ENCODE results near the gene CCDC154. TPM values are rescaled to one million over a fixed set of nuclear protein-coding genes. Genes with fewer than 3 reads are reported as not detected.

The CCDC154 gene
- total and polyA plus RNA-seq, 10 of the 15 experiments (the other 5 are each of a cell fraction or from before 2014, with no cell fraction given): 0.06 to 0.26 (median 0.25) TPM; not detected in 7

- H3K79me2 ChIP-seq (ENCODE audit: control insufficient read depth, insufficient read depth, low read length): peaks cover 1% of the 10 kb centered on the region; the same call in 1 of the 2 replicates
- SMC1A ChIA-PET (ENCODE audit: uncharacterized antibody, unreplicated experiment): no interaction called here
- H3K4me3 ChIP-seq: no peak overlapping the region
- no peak overlapping the region for H3K27ac ChIP-seq (ENCODE audit: control insufficient read depth, insufficient read depth)
- no peak overlapping the region for H3K9ac ChIP-seq (ENCODE audit: control insufficient read depth, insufficient read depth, low read length)
- TF ChIP-seq POLR2A (IDR thresholded peaks at IDR 0.05; ENCODE audit: low read depth, low read length): peak; percentile 37; the same call in 1 of the 2 replicates
- TF ChIP-seq TBL1XR1 (IDR thresholded peaks at IDR 0.05; ENCODE audit: low read depth, low read length): no peak
- no peak for TF ChIP-seq ZNF687 (IDR thresholded peaks at IDR 0.05)
- TF ChIP-seq NKRF (conservative IDR thresholded peaks at IDR 0.05): no peak
- no peak for TF ChIP-seq GATAD2B (conservative IDR thresholded peaks at IDR 0.05; ENCODE audit: low read depth)
- no peak overlapping the region for H3K4me2 ChIP-seq (ENCODE audit: control insufficient read depth, insufficient read depth)
- 92% methylated on average over 22 of the region's 22 CpGs for WGBS (ENCODE audit: insufficient coverage, insufficient replicate concordance, low lambda C conversion rate, missing lambda C conversion rate)
- H4K20me1 ChIP-seq (ENCODE audit: control insufficient read depth, insufficient read depth): 0 out of 2 replicates have a peak, but pooled peaks cover 2% of the 10 kb centered on the region
- intact Hi-C loops (cut with micrococcal nuclease; ENCODE audit: unreplicated experiment): no loop called here
- no peak for ATAC-seq
- DNase-seq (ENCODE audit: low read depth, low spot score): no peak
- no peaks in the 10 kb centered on the region; a peak in 2 of 4 replicates for H3K36me3 ChIP-seq (ENCODE audit: control insufficient read depth in 2 of 2, insufficient read depth in 2 of 2, low read length in 1 of 2)
- no peaks in the 10 kb centered on the region for H3K27me3 ChIP-seq (replicated peaks in 1 of 2; ENCODE audit: control insufficient read depth in 2 of 2, insufficient read depth in 2 of 2, low read length in 1 of 2)
- H3K4me1 ChIP-seq (ENCODE audit: control insufficient read depth, insufficient read depth, low read length): no peaks in the 10 kb centered on the region; the same call in 1 of the 2 replicates
- RAD21 ChIA-PET (ENCODE audit: unreplicated experiment): no interaction called here
- H2AFZ ChIP-seq (ENCODE audit: control insufficient read depth, low read depth, low read length): no peak overlapping the region
- no TSS peak for BruUV-seq (replicated peaks)
- in situ Hi-C loops (cut with MboI): no loop called here
- CTCF ChIA-PET: no interaction called here
- no peaks in the 10 kb centered on the region for H3K9me3 ChIP-seq (replicated peaks; ENCODE audit: control insufficient read depth, insufficient read depth, low read length)
- no peak for FAIRE-seq
- POLR2A ChIA-PET: interaction anchor here (0.6 kb wide), 1 partner anchor 105 kb away, joined by 4 read pairs; no protein-coding TSS in a partner anchor
Observed at GRCh38 chr16:1403036-1403435, 41.3 kb downstream of the CCDC154 start.

Data from GM12878 (cell line).